GM12892 (cell line): ENCODE measurements around the gene DIDO1.

Experiments used
- DNase-seq: peaks from one replicate; pipeline ENCODE4 v3.0.0; 2011; ENCODE audit not compliant: insufficient read length
- FAIRE-seq: peaks from 2 replicates; lab custom pipeline; 2011; peaks lifted over from hg19 to GRCh38; lab: Jason Lieb, UNC
- POLR2A ChIP-seq: IDR thresholded peaks from 2 replicates; pipeline ENCODE4 v1.6.1; 2011; ENCODE audit warnings: low read depth, low read length, control low read depth
- POLR2AphosphoS5 ChIP-seq: IDR thresholded peaks from 2 replicates; pipeline ENCODE4 v1.6.1; 2011; ENCODE audit warnings: low read depth, low read length, control low read depth
- TAF1 ChIP-seq: IDR thresholded peaks from 2 replicates; pipeline ENCODE4 v1.6.1; 2011; ENCODE audit warnings: low read depth, mild to moderate bottlenecking, control low read depth, low read length, borderline replicate concordance

The DIDO1 gene

GRCh38 chr20:62900692-62901584 is 25.4 kb downstream of the DIDO1 start:
- DNase-seq: no peak
- no peak for FAIRE-seq
- TF ChIP-seq POLR2A (peak; percentile 43), TAF1 (no peak)

DNA sequence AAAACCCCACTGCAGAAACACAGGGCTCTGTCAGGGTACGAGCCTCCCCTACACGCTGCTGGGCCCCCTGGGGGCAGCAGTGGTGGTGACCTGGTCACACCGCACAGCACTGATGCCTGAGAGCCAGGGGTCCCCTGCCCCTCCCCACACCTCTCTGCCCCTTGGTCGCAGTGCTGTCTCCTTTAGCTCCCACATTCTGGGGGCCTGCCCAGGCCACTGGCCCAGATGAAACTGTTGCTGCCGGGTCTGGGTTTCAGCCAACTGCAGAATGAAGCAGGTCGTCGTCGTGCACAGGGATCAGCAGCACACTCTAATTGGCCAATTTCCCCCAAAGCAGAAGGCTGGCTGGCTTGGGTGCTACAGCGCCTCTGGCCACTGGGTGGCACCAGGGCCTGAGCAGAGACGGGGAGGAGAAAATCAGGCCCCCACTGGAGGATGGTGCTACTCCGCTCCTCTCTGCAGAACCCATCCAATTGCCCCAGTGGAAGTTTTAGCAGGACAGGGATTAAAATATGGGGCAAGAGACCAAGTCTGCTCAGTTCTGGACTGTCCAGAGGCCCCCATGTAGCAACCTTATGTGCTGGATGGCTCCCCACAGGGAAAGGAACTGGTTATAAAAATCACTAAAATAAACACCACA is 26.1 kb downstream of the DIDO1 start:
- DNase-seq (peak; percentile 89), FAIRE-seq (peak; percentile 91)
- TF ChIP-seq POLR2AphosphoS5: no peak
- no peak for TF ChIP-seq TAF1
- no peak for TF ChIP-seq POLR2A

DNA sequence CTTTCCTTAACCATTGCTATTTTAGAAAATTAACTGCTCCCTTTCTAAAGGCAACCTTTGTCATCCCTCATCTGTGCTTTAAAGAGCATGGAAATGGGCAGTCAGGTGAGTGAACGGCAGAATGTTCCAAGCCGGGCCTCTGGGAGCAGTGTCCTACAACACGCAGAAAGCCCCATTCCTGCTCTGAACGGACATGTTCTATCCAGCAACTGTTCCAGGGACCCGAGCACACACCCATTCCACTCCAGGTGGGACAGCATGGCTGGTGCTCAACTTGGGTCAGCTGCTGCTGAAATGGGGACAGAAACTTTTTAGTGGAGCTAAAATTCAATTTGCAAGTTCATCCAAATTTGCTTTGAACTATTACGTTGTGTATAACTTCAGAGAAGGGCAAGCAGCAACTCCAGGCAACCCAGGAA is 26.7 kb downstream of the DIDO1 start:
- no peak for DNase-seq
- FAIRE-seq: no peak
- TF ChIP-seq TAF1: no peak
- no peak for TF ChIP-seq POLR2A
- TF ChIP-seq POLR2AphosphoS5: no peak

DNA sequence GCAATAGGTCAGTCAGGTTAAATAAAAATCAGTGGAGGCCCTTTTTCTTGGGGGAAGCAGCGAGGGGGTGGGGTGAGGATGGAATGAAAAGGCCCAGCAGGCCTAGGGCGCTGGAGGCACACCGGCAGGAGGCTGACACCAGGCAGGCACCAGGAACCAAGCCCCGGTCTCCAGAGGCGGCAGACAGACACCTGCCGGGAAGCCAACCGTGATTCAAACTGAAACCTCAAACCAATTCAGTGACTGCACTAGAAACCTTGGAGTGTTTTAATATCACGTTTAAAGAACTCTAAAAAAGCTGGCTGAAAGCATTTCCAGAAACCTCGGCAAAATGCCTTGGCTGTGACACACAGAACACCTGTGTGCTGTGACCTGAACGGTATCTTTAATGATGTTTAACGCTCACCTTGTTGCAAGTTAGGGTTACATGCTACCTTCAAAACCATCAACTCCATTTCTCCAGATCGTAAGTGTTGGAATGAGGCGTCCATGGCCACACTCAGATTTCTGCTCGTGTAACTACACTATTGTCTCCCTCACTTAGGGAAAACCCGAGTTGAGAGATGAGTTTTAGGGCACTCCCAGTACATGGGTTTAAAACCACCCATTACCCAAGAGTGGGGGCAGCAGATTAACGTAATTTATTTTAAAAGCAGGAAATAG is 27.2 kb downstream of the DIDO1 start:
- DNase-seq: peak; percentile 66
- no peak for FAIRE-seq
- TF ChIP-seq POLR2AphosphoS5 (peak; percentile 10; the same call in 1 of the 2 replicates), POLR2A (no peak), TAF1 (no peak)

- FAIRE-seq (no peak), DNase-seq (no peak)
- no peak for TF ChIP-seq TAF1
- TF ChIP-seq POLR2A: no peak
- no peak for TF ChIP-seq POLR2AphosphoS5
Observed at GRCh38 chr20:62898093-62898964, 28.0 kb downstream of the DIDO1 start.

DNA sequence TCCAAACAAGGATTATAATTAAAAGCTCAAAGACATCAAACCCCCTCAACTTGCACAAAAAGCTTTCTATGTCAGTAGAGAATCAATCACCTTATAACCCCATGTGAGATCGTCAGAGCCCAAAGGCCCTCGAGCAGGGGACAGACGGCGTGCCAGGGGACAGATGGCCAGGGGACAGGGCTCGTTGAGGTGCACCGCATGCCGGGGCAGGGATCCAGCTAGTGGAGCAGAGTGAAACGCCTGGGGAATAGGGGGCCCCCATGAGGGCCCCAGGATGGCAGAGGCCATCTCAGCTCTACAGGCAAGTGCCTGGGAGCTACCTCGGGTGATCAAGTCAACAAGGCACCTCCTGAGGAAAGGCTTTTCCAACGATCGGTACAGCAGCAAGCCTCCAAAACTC is 28.6 kb downstream of the DIDO1 start:
- TF ChIP-seq POLR2AphosphoS5: no peak
- no peak for TF ChIP-seq TAF1
- no peak for TF ChIP-seq POLR2A
- FAIRE-seq (no peak), DNase-seq (no peak)

- DNase-seq (no peak), FAIRE-seq (no peak)
- TF ChIP-seq POLR2AphosphoS5 (no peak), POLR2A (no peak), TAF1 (no peak)
Observed at GRCh38 chr20:62896526-62896925, 29.8 kb downstream of the DIDO1 start.

DNA sequence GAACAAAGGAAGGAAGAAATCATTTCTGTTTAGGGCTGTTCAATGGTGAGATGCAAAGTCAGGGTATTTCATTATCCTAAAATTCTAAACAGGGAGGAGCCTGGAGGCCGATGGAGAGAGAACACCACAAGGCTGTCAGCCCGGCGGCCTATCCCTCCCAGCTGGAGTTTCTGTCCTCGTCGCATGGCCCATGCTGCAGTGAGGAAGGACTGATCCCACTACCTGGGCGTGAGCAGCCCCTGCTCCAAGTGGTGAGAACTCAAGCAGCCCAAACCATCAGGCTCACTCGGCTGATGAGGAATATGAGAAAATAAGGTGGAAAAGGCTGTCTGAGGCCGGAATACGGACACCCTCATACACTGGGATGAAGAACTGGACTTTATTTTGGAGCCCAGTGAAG is 30.8 kb downstream of the DIDO1 start:
- FAIRE-seq (no peak), DNase-seq (no peak)
- no peak for TF ChIP-seq POLR2AphosphoS5
- TF ChIP-seq TAF1: no peak
- no peak for TF ChIP-seq POLR2A

DNA sequence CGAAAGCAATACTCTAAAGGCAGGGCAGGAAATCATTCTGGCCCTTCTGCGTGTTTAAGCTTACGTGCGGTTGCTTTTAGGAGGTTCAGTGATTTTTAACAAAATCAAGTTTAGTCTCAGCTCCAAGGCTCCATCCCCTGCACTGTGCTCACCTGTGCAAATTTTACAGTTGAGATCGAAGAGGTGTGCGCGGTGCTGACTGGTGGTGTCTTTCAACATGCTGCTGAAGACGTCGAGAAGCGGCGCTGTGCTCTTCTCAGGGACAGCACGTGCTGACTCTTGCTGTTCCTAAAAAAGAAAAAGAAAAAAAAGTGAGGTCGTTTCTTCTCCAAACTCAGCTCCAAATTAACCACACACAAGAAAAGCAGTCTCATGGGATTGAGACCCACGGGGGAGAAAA is 32.0 kb downstream of the DIDO1 start:
- TF ChIP-seq TAF1 (no peak), POLR2A (no peak), POLR2AphosphoS5 (no peak)
- DNase-seq (no peak), FAIRE-seq (no peak)

DNA sequence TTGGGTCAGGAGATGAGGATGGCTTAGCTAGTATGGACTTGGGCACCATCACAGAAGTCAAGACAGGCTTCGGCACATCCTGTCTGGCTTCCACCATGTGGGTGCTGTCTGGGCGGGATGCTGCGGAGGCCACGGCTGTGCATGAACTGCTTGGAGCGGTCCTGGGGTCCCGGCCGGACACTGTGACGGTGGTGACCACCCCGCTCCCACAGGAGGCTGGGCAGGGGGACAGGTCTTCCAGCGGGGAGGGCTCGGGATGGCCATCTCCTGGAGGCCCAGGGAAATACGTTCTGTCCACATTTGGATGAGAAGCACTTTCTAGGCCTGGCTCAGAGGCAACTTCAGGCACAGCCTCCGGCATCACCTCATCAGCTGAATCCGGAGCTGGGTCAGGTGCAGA is 32.6 kb downstream of the DIDO1 start:
- DNase-seq (no peak), FAIRE-seq (no peak)
- no peak for TF ChIP-seq POLR2AphosphoS5
- TF ChIP-seq TAF1: no peak
- no peak for TF ChIP-seq POLR2A
